ENCODE results near the gene FTO.
"Not testable (repeated sequence)": the region's sequence is repeated elsewhere in the genome, so short reads cannot be mapped to it uniquely, and the experiment has no call there.

FTO gene

DNA sequence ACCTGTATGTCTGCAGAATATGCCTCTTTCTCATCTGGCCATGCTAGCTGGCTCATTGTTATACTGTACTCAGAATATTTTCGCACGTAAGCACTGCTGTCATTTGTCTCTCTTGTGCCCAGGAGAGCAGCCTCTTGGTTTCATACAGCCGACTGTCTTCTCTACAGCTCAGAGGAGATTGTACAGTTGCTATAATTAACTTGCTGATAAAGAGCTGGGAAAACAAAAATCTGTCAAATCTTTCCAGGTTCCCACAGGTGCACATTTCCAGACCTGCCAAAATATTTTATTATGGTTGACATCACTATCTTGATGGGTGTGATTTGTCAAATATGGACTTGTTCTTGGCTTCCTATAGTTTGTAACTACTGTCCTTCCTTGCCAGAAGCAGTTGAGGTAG is 122.7 kb downstream of the FTO start:
- DNase-seq (ENCODE audit: low spot score): no peak

DNA sequence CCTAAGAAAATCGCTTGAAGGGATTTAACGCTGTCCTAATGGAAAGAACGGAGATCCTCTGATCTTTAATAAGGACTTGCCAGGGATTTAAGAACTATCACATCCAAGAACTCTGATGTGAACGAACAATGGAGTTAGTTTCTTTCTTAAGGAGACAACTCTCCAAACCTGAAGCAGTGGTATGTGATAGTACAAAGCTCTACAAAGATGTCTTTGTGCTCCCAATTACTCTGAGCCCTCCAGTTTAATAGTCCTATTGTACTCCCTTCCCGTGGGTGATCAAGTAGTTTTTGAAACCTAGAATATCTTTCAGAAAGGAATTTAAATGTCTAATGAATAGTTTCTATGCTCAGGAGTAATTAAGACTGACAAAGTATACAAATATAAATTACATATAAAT is 123.8 kb downstream of the FTO start:
- DNase-seq (ENCODE audit: low spot score): no peak

DNA sequence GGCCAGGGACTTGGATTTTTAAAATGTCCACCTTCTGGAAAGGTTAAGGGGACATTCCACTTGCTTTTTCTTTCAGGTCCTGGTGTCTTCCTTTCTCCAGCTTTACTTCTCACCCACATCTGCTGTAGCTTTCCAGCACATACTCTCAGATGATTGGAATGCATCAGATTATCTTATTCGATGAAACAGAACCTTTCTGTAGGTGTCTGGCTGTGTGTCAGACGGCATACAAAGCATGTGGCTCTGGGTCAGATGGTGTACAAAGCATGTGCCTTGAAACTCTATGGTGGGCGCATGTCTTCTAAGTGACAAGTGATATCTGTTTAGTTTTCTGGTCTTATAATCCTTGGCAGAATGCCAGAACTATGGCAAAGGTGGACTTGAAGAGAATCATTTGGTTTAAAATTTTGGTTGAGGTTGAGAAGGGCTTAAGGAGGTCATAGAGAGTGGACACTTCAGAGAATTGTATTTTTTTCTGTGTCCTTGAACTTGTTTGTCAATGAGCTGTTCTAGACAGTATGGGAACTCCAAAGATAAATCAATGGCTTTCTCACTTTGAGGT is 125.3 kb downstream of the FTO start:
- no peak for DNase-seq (ENCODE audit: low spot score)

DNA sequence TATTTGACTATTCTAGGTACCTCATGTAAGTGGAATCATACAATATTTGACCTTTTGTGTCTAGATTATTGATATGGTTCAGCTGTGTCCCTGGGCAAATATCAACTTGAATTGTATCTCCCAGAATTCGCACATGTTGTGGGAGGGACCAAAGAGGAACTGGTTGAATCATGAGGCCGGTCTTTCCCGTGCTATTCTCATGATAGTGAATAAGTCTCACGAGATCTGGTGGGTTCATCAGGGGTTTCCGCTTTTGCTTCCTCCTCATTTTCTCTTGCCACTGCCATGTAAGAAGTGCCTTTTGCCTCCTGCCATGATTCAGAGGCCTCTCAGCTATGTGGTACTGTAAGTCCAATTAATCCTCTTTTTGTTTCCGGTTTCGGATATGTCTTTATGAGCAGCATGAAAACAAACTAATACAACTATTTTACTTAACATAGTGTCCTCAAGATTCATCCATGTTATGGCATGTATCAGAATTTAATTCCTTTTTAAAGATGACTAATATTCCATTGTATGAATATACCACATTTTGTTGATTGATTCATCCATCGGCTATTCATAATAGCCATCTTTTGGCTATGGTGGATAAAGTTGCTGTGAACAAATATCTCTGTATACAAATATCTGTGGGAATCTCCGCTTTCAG is 129.1 kb downstream of the FTO start:
- DNase-seq (ENCODE audit: low spot score): no peak

DNA sequence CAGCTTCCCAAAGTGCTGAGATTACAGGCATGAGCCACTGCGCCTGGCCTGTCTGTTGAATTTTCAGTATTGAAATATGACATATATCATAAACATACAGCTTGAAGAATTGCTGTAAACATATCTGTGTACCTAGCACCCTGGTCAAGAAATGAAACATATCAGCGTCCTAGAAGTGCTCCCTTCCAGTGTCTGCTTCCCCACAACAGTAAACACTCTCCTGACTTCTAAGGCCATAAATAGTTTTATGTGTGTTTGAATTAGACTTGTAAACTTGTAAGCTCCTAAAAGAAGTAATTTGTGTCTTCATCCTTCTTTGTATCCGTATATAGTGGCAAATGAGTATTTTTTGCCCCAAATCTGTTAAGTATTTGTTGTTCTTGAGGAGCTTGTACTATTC is 132.2 kb downstream of the FTO start:
- no peak for DNase-seq (ENCODE audit: low spot score)

DNA sequence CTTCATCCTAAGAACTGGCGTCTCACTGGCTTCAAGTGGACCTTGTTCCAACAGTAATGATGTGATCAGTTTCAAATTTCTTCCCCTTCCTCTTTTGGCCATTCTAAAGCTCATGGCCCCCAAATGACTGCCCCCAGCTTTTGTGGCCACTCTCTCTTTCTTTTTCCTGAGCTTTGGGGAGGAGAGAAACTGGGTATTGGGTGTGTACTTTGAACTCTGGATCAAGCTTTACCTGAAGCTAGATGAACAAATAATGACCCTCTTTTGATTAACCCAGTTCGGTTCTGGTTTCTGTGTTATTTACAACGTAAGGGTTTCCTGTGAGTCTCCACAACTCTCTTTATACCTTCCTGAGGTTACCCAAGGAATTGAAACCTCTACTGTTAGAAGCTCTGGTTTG is 132.7 kb downstream of the FTO start:
- no peak for DNase-seq (ENCODE audit: low spot score)

DNA sequence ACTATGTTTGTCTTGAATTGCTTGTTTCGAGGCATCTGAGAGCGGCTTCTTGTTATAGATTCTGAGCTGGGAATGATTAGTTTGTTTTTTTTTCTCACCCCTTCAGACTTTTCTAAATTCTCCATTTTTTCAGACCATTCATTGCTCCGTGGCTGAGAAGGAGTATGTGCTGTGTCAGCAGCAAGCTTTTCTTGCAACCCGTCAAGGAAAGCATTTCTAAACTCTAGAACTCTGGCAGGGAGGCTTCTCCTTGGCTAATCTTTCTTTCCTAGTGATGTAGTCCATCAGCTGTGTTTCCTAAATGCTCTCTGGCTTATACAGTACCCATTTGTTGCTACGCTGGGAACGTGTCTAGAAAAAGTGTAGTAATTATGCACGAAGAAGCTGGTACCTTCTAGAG is 133.5 kb downstream of the FTO start:
- no peak for DNase-seq (ENCODE audit: low spot score)

DNA sequence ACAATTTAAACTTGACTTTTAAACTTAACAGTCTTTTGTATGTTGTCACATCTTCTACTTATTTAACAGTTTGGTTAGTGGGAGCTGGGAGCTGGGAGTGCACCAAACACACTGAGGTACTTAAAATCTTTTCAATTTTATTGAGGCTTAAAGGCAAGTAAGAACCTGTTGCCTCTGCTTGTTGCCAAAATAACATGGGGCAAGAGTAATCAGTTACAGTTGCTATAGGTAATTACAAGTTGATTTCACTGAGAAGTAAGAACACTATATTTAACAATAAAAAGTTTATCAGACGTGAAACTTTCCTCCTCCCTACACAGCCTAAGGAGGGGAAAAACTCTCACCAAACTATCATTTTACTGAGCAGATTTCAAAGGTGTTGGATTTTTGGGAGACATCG is 135.2 kb downstream of the FTO start:
- no peak for DNase-seq (ENCODE audit: low spot score)

DNA sequence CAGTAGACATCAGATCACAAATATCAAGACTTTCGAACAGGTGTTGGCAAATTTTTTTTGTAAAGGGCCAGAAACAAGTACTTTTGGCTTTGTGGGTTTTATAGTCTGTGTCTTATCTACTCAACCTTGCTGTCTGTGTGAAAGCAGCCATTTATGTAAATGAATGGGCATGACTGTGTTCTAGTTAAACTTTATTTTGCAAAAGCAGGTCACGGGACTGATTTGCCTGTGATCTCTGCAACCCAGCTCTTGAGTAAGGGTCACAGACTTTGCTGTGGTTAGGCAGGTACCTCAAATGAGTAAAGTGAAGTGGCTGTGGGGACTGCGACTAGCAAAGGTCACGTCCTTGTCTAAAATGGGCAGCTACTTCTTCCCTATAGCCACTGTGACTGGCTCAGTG is 136.5 kb downstream of the FTO start:
- no peak for DNase-seq (ENCODE audit: low spot score)

DNA sequence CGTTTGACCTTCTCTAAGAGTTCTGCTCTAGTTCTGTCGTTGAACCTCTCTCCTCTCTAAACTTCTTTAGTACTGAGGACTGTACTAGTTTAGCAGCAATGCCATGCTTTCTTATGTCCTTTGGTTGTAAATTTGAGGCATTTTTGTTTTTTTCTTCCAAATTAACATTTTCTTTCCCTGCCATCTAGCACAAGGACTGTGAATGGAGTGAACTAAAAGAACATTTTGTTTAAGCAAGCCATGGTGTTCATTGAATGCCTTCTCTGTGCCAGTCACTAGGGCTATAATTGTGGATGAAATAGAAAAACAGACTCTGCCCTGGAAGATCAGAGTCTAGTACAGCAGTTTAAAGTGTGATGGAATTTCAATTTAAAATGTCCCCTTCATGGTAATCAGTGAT is 137.9 kb downstream of the FTO start:
- DNase-seq (ENCODE audit: low spot score): no peak

DNA sequence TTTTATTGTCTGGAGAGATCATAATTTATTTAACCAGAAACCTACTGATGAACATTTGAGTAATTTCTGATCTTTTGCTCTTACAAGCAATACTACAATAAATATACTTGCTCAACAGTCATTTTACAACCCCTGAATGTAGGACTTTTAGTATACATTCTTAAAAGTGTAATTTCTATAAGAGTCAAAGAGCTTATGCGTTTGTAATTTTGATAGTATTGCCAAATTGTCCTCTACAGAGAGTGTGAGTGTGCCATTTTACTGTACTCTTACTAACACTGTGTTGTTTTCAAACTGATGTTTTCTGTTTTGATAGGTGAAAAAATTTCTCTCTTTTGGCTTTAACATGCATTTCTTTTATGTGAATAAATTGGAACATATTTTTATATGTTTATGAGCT is 139.1 kb downstream of the FTO start:
- DNase-seq (ENCODE audit: low spot score): no peak

DNA sequence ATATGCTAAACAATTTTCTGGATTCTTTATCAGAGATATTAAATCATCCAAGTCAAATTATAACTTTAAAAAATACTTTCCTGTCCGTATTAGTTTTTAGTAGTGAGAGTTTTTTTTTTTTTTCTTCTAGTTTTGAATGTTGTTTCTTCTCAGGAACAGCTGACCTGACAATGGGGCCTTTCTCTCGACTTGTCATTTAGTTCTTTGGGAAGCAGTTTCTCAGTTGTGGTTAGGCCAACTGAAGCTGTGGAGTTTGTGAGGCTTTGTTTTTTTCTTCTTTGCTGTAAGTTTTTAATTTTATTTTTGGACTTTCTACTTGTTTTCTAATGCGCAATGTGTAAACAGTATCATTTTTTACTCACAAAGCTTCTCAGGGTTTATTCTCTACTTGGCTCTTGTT is 140.8 kb downstream of the FTO start:
- no peak for DNase-seq (ENCODE audit: low spot score)

DNA sequence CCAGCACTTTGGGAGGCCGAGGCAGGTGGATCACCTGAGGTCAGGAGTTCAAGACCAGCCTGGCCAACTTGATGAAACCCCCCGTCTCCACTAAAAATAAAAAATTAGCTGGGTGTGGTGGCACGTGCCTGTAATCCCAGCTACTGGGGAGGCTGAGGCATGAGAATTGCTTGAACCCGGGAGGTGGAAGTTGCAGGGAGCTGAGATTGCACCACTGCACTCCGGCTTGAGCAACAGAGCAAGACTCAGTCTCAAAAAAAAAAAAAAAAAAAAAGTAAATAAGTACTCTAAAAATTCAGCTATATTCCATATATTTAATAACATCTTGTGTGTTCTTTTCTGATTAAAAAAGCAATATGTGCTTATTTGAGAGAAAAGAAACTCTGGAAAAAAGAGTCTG is 142.6 kb downstream of the FTO start:
- DNase-seq (ENCODE audit: low spot score): not testable (repeated sequence)

DNA sequence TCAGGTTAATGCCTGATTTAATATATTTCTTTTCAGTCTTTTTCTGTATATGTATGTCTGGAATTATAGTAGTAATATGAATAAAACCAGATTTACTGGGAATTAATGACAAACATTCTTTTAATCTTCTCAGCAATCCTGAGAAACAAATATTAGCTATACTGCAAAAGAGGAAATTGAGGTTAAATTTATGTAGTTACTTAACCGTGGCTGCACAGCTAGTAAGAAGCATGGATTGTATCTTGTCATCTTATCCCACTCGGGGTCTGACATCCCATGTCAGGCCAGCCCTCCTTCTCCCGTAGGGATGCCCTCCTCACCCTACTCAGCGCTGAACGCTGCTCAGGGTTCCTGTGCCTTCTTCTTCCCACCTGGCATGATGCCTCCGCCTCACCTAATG is 143.0 kb downstream of the FTO start:
- DNase-seq (ENCODE audit: low spot score): no peak

DNA sequence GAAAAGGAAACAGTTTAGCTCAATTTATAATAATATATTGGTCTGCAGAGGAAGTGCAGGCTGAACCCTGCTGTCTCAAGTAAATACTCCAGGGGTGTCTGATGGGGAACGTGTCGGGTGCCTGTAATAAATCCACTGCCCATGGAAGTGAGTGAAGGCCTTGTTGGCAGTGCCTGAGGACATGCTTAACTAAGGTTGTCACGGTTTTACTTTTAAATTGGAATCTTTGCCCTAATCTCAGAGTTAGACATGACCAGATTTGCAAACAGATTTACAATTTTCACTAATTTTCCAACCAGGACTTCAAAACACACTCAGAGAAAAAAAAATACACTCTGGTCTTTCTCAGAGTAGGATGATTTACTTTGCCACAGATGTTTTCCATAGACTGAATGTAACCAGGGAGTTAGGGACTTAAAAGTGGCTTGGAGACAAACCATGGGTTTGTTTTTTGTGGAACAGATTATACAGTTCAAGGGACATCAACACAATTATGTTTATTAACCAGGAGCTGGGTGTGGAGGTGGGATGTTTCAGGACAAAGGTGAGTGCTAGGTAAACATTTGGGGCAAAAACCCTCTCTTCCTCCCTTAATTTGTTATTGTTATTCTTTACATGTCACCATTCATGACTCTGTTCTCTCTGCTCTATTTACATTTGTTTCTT is 144.5 kb downstream of the FTO start:
- DNase-seq (ENCODE audit: low spot score): no peak

DNA sequence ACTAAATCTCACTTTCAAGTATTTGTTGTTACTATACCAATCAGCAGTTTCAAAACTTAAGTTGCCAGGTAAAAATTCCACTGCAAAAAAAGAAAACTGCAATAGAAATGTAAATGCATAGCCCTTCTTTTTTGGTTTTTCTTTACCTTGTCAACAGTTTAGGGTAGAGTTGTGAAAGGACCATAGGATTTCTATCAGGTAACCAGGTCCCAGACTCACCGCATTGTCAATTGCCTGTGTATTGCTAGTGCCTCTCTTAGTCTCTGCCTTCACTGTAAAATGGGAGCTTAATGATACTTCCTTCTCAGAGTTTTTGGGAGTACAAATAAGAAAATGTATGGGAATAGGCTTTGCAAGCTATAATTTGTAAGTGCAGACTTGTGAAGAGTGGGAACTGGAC is 145.0 kb downstream of the FTO start:
- DNase-seq (ENCODE audit: low spot score): no peak

DNA sequence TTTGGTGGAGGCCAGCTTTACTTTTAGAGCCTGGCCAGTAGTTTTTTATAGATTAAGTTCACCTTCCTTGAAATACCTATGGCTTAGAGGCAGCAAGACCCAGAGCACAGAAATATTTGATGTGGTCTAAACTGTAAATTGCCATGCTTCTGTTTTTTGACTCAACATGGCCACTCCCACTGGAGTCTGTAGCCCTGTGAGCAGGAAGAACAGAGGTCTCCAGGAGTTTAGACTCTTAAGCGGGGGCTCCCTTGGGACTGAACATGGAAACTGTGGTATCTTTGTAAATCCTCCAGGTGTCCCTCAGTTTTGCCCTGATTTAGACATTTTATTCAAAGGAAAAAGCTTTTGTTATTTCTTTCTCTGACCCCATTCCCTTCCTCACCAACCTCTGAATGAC is 145.6 kb downstream of the FTO start:
- DNase-seq (ENCODE audit: low spot score): no peak

DNA sequence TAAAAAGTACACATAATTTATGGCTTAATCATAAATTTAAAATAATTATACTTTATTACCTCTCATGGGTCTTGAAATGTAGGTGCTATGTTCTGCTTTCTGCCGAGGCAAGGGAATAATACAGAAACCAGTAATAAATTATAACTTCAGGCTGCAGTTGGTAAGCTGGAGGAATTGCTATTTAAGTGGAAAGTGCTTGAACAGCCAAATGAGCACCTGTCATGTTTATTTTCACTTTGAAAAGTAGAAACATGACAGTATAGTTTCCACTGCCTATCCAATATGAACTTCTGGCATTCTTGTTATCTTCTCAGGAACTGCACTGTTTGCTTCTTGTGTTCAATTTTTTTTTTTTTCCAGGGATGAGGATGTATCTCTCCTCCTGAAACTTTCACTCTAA is 146.0 kb downstream of the FTO start:
- no peak for DNase-seq (ENCODE audit: low spot score)

DNA sequence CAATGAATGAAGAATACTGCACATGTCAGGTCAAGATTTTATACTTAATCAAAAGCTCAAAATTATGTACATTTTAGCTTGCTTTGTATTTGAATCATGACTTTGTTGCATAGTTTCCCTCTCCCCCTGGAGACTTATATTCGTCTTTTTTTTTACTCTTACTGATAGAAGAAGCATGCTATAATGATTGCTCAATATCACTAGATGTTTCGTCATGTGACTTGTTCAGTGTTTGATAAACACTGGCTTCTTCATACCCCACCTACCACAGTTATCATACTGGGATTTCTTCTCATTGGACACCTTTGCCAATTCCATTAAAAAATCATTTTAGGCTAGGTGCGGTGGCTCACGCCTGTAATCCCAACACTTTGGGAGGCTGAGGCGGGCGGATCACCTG is 148.7 kb downstream of the FTO start:
- no peak for DNase-seq (ENCODE audit: low spot score)

DNA sequence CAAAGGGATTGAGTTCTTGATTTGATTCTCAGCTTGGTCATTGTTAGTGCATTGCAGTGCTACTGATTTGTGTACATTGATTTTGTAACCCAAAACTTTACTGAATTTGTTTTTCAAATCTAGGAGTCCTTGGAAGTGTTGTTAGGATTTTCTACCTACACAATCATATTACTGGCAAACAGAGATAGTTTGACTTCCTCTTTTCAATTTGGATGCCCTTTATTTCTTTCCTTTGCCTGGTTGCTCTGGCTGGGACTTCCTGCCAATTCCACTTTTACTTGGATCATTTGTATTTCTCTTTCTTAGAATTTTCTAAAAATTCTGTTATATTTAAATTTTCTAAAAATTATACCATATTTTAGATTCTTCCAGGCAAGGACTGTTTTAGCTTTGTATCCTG is 151.1 kb downstream of the FTO start:
- DNase-seq (ENCODE audit: low spot score): no peak

DNA sequence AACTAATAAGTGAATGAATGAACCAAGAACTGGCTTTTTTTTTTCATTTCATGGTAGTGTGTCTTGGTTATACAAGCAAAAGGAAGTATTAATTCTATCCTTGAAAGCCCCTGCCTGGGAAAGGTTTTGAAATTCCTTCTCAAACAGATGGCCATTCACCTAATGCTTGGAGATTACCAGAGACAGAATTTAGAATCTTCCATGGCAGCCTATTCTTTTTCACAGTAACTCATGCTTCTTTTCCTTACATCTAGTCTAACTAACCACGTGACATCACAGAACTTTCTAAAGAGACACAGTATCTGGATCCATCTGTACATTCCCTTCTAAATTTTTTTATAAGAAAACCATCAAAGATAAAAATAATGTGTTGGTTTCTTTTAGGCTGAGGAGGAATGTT is 151.6 kb downstream of the FTO start:
- DNase-seq (ENCODE audit: low spot score): no peak

DNA sequence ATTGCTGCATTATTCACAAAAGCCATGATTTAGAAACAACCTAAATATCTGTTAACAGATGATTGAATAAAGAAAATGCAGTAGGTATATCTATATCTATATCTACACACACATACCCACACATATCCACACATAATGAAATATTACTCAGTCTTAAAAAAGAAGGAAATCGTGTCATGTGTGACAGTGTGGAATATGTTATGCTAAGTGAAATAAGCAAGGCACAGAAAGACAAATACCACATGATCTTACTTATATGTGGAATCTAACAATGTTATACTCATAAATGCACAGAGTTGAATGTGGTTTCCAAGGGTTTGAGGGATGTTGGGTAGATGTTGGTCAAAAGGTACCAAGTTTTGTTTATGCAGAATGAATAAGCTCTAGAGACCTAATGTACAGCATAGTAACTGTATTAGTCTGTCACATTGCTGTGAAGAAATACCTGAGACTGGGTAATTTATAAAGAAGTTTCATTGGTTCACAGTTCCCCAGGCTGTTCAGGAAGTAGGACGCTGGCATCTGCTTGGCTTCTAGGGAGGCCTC is 156.1 kb downstream of the FTO start:
- no peak for DNase-seq (ENCODE audit: low spot score)

DNA sequence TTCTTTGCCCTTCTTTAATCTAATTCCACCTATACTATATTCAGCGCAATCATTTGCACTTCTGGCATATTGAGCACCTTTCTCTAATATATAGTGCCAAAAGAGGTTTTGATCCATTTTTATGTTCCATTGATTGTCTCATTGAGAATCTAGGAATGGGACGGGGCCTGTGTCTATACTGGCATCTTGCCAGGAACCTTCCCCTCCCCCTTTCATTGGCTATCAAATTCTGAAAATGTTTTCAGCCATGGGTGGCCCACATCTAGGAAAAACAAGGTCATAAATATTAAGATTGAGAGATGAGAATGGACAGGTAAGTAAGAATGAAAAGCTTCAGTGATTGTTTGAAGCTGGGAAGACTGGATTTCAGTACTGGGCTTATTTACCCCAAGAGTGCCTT is 159.9 kb downstream of the FTO start:
- no peak for DNase-seq (ENCODE audit: low spot score)
